Cortex of kidney (tissue), 1 donor: ENCODE results near the gene LHCGR.
"Not testable (repeated sequence)": the region's sequence is repeated elsewhere in the genome, so short reads cannot be mapped to it uniquely, and the experiment has no call there.

Experiments
- DNase-seq: peaks from one replicate; lab custom pipeline; 2025; lab: John Stamatoyannopoulos, UW

LHCGR gene

DNA sequence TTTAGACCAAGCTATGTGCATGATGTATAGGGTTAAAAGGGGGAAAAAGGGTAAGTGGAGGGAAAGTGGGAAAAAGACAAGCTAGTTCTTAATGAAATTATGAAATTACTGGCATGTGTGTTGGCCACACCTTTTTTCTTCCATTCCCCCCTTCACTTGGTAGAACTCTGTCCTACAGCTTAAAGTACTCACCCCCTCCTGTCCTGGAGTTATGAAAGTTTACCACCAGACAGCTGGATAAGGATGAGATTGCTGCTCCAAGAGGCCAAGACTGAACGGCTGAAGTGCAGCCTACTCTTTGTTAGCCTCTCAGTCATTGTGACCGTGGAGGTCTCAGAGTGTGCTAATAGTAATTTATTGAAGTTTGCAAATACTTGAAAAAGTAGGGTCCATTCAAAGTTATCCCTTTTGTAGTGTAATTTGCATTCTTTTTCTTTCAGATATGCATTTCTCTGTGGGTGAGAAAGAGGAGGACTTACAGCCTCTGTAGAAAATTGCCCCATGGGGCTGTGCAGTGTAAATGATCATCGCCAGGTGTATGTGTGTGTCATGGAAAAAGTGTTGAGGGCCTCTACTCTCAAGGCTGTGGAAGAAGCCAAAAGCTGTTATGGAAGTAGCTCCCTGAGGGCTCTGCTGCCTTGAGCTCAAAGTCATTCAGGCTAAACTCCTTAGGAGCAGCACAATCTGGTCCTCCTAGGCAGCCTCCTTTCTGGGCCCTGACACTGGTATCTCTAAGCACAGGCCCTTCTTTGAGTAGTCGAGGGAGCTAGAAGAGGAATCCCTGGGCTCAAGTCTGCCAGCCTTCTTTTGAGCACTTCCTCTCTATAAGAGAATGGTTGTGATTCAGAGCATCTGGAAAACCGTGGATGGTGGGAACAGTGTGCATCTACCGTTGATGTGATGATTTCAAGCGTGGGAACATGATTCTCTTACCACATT lies 46.2 kb downstream of the LHCGR start:
- no peak for DNase-seq

DNA sequence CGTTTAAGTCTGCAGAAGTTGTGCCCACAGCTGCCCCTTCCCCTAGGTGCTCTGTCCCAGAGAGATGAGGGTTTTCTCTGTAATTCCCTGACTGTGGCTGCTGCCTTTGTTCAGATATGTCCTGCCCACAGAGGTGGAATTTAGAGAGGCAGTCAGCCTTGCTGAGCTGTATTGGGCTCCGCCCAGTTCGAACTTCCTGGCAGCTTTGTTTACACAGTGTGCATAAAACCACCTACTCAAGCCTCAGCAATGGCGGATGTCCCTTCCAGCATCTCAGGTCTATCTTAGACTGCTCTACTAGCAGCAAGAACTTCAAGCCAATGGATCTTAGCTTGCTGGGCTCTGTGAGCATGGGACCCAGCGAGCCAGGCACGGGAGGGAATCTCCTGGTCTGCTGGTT lies 48.1 kb downstream of the LHCGR start:
- no peak for DNase-seq

DNA sequence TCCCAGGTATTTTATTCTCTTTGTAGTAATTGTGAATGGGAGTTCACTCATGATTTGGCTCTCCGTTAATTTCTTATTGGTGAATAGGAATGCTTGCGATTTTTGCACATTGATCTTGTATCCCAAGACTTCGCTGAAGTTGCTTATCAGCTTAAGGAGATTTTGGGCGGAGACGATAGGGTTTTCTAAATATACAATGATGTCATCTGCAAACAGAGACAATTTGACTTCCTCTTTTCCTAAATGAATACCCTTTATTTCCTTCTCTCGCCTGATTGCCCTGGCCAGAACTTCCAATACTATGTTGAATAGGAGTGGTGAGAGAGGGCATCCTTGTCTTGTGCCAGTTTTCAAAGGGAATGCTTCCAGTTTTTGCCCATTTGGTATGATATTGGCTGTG lies 51.9 kb downstream of the LHCGR start:
- DNase-seq: not testable (repeated sequence)

DNA sequence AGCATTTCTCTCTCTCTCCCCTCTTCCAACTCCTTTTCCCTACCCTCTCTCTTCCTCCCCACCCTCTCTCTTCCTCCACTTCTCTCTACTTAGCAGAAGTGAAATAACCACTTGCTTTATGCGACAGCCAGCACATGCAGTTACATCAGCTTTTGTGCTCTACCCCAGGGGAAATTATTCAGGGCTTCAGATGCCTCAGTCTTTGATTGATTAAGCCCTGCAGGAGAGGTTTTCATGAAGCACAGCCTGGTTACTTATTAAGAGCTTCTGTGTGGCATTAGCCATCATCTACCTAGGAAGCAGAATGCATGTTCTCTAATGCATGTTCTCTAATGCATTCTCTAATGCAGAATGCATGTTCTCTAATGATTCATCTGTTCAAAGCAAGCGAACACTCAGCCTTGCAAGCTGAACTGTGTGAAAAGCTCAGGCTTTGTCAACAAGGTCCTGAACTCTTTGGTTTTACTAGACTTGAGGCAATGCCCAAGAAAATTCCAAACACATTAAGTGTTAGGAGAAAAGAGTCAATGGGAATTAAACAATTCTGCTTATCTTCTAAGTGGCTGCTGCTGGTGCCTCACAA lies 56.1 kb downstream of the LHCGR start:
- DNase-seq: no peak

DNA sequence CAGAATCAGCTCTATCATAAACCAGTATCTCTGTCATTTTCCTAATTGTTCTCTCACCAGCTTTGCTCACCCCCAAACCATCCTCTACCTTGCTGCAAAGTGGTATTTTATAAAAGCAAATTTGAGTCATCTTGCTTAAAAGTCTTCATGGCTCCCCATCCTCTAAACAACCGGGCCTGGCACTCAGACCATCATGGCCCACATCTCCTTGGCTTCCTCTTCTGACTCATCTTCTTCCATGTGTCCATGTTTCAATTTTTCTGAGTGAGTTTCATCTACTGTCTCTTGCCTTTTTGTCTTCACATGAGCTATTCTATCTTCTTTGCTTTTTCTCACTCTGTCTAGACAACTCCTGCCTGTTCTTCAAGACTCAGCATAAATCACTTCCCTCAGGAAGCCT lies 58.6 kb downstream of the LHCGR start:
- no peak for DNase-seq

DNA sequence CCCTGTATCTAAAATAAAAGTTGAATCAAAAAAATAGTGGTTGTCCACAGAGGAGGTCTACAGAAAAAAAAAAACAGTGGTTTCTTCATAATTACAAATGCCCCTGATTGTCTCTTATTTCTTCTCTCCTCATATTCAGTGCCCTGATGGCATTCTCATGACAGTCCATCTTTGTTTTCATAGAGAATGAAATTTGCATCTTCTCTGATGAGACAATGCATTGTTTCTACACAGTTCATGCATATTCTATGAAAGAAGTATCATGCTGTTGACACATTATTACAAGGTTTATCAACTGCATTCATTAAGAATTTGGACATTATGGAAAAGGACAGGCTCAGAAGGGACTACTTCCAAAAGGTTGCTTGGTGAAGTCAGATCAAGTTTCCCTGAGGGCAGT lies 59.5 kb downstream of the LHCGR start:
- no peak for DNase-seq

DNA sequence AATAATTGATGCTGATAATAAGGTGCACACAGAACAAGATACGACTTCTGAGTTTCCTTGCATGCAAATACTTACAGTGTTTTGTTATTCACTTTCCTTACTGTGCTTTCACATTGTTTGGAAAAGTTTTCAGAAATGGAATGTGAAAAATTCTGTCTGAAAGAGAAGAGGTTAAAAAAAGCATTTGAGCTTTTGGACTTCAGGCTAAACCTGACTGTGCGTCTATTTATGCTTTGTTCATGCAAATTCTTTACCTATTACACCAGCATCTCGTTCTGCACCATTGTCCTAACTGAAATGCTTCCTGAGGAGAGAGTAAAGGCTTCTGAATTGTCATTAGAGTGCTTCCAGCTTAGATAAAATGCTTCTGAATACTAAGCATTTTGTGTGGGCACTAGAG lies 61.4 kb downstream of the LHCGR start:
- no peak for DNase-seq

DNA sequence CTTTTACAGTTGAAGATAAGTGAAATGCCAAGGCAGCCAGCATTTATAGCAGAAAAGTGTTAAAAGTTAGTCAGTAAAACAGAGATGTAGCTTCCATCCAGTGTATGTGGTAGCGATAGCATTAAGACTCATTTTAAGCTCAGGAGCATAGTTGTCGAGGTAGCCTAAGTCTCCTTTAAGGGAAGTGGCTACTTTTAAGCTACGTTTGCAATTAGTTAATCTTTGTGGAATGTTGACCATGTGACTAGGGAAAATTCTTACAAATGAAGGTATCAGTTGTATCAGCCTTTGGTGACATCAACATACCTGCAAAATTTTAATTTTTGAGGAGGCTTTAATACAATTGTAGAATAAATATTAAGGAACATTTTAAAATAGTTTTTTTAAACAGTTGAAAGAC lies 61.9 kb downstream of the LHCGR start:
- DNase-seq: no peak

DNA sequence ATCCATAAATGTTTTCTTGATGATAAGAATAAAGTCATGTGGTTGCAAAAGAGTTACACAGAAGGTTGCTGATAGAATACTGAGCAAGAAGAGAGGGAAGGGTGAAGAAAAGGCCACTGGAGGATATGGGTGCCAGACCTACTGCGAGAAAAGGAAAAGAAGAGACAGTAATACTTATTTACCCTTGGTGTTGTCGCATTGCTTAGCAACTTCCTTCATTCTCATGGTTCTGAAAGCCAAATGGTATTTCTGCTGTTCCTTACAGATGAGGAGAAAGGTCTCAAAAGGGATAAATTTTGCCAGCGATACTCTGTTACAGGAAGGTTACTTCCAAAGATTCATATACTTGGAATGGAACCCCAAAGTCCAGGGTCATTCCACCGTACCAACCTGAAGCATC lies 62.5 kb downstream of the LHCGR start:
- DNase-seq: no peak

DNA sequence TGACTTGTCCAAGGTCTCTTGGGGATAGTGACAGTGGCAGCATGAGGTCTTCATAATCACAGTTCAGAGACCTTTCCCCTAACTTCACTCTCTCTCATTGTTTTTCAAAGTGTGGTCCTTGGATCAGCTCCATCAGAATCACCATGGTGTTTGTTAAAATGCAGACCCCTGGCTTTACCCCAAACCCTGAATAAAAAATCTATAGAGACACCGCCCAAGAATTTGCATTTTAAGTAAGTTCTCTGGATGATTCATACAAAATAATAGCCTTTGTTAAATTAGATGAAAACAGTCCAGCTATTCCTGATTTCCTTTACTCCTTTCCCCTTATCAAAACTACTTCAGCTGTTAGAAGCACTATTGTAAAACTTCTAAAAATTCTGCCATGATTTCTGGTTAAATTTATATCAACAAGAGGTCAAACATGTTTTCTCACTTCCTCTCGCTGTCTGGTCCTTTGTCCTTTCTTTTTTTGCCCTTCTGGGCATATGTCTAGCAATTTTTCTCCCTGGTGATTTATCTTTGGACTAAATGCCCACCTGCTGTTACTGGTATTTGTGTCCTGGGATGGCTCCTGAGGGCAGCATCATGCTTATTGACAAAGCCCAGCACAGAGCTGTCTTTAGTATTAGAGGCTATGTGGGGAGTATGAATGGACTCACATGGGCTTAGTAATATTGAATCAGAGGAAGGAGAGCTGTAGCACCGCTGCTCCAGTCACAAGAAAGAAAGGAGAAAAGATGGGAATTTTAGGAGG lies 63.4 kb downstream of the LHCGR start:
- DNase-seq: no peak

DNA sequence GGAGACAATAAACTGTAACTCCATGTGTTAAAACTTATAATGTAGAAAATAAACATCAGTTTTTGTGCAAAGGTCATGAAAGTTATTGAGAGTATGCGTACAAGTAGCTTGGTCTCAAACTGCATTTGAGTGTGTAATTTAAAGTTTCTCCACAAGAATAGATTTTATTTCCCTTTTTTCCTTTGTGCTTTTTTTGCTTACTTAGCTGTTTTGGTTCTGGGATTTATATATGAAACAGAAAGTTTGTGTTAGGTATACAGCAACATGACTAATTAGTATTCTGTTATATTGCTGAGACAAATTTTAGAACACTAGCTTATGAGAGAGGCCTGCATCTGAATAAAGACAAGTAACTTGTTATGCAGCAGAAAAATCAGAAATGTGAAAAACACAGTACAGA lies 70.4 kb downstream of the LHCGR start:
- DNase-seq: no peak

DNA sequence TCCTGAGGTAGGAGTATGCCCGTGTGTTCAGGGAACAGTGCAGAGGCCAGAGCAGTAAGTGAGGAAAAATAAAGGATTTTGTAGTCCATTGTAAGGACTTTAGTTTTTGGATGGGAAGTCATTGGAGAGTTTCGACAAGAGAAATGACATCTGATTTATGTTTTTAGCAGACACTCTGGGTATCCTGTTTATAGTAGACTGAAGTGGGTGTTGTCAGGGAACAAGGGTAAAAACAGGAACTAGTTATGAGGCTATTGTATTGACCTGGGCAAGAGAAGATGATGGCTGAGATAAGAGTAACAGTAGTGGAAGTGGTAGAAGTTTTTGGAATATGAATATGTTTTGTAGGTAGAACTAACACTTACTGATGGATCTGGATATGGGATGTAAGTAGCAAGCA lies 78.1 kb downstream of the LHCGR start:
- DNase-seq: no peak

DNA sequence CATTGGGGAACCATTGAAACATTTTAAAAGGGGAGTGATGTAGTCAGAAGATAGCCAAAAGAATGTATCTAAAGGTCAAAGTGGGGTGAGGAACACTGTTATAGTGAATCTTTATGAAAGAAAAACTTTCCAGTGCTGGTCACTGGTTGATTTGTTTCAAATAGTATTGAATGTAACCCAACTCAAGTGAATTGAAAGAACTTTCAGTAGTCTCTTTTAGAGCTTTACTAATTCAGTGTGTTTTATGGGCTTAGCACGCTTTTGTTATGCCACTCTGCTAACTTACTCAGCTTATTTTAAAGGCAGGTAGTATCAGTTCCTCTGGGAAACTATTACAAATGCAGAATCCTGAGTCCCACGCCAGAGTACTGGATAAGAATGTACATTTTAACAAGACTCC lies 80.6 kb downstream of the LHCGR start:
- no peak for DNase-seq

DNA sequence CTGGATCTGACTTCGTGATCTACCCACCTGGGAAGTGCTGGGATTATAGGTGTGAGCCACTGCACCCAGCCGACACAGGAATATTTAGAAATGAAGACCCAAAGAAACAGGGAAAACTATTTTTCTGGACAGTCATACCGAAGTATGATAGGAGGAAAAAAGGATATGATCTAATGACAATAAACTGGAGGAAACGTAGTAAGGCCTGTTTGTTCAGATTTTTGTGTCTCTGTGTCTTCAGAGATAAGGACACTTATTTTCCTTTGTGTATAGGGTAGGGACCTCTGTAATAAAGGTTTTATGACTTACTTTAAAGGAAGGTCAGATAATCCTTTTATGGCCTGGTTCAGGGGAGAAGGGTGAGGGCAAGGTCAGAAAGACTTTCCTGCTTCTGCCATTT lies 81.9 kb downstream of the LHCGR start:
- DNase-seq: no peak

DNA sequence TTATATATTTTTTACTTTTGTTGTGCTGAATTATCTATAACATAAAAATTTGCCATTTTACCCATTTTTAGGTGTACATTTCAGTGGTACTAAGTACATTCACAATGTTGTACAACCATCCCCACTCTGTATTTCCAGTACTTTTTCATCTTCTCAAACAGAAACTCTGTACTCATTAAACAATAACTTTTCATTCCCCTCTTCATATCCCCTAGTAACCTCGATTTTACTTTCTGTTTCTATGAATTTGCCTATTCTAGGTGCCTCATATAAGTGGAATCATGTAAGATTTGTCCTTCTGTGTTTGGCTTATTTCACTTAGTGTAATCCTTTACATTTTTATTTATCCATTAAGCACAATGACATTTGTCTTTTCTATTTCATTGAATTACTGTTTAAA lies 86.5 kb downstream of the LHCGR start:
- DNase-seq: no peak

DNA sequence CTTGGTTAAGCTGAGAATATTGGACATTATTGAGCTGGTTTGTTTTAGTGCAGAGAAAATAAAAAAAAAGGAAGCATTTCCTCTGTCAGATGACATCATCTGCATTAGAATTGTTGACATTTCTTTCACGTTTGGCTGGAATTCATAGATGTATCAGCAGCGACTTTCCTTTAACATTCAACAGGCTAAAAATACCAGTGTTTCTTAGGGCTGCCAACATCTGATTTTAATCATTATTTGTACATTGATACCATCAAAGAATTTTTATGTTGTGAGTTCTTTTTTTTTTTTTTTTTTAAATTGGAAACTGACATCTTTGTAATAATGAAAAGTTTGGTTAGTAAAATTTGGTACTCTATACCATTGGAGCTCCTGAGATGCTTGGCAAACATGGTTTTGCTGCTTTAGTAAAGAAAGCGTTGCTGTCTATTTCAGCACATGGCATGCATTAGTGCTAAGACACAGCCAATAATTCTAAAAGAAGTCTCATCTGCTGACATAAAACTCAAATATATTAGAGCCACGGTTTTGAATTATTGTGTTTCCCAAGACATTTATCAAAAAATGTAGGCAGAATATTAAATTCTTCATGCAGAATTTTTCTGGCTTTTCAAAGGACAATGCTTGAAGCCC lies 104.2 kb downstream of the LHCGR start:
- no peak for DNase-seq

DNA sequence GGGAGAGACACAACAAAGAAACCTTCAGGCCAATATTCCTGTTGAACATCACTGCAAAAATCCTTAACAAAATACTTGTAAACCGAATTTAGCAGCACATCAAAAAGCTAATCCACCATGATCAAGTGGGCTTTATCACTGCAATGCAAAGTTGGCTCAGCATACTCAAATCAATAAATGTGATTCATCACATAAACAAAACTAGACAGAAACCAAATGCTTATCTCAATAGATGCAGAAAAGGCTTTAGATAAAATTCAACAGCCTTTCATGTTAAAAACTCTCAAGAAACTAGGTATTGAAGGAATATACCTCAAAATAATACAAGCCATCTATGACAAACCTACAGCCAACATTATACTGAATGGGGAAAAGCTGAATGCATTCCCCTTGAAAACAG lies 117.3 kb downstream of the LHCGR start:
- no peak for DNase-seq
